Ovary (tissue), 9 donors: ENCODE measurements around the gene SLC22A2. TPM values are rescaled to one million over a fixed set of nuclear protein-coding genes. Genes with fewer than 3 reads are reported as not detected.
"Not testable (repeated sequence)": the region's sequence is repeated elsewhere in the genome, so short reads cannot be mapped to it uniquely, and the experiment has no call there.

ENCODE experiments used
- DNase-seq, 5 donors: peaks; one replicate each; pipeline ENCODE4 v3.0.0-alpha.2; 2019 to 2020
- H3K27ac ChIP-seq, 2 donors: fragments of 200-600 bp; one replicate each; pipeline versions ENCODE4 v1.5.1 to v1.8.0; 2019 to 2022
- H3K27me3 ChIP-seq: fragments of 200-600 bp; one replicate; pipeline ENCODE4 v1.8.0; 2022
- H3K36me3 ChIP-seq: fragments of 200-600 bp; sonication (generic); one replicate; pipeline ENCODE4 v1.5.1; 2019
- H3K4me1 ChIP-seq: one replicate; pipeline ENCODE4 v1.8.1; 2013; ENCODE audit warnings: mild to moderate bottlenecking, moderate library complexity; ENCODE audit not compliant: insufficient read depth
- H3K4me3 ChIP-seq: fragments of 200-600 bp; sonication (generic); one replicate; pipeline ENCODE4 v1.5.1; 2017
- H3K9me3 ChIP-seq, 2 donors: fragments of 200-600 bp in 1 of 2; sonication (generic) in 1 of 2; one replicate each; pipeline versions ENCODE4 v1.5.1 to v1.8.1; 2013 to 2019; ENCODE audit warnings: mild to moderate bottlenecking in 1 of 2, moderate library complexity in 1 of 2
- CTCF ChIP-seq, 3 donors: fragments of 450-650 bp in 2 of 3; fragments of 200-600 bp in 1 of 3; IDR thresholded peaks; one replicate each; pipeline versions ENCODE4 v1.5.1 to v1.8.0; 2016 to 2022; ENCODE audit warnings: antibody characterized with exemption in 3 of 3, mild to moderate bottlenecking in 1 of 3
- EP300 ChIP-seq: sonication (generic); formaldehyde crosslinking; IDR thresholded peaks from one replicate; pipeline ENCODE4 v1.6.1; 2017; ENCODE audit warnings: antibody characterized with exemption
- POLR2A ChIP-seq: fragments of 450-650 bp; IDR thresholded peaks from one replicate; pipeline ENCODE4 v1.6.1; 2017; ENCODE audit warnings: antibody characterized with exemption, mild to moderate bottlenecking, moderate library complexity
- WGBS, 3 donors: extraction: QIAGEN DNeasy Blood & Tissue Kit in 1 of 3; methylation state at CpG; one replicate each; pipeline versions ENCODE4 v1.1.5 to v1.1.7; 2013 to 2017; 5-methylcytosine and 5-hydroxymethylcytosine counted together
- intact Hi-C, 4 donors: fragments of 100-400 bp; cut with DNase I; formaldehyde crosslinking; loops; one replicate each; pipeline versions ENCODE4 v1.11.0 to v1.15.1; 2022 to 2023
- polyA plus RNA-seq, 2 donors: library from polyadenylated mRNA; stranded (reverse); fragments of 200-250 nt in 1 of 2; fragments of 350-450 nt in 1 of 2; fragmentation: Illumina TruSeq in 1 of 2; extraction: RNeasy Lipid Tissue Mini Kit (QIAGEN cat#74804) in 1 of 2; gene quantifications; one replicate each; pipeline ENCODE4 v1.2.3, GENCODE V29; 2013 to 2014
- total RNA-seq, 7 donors: library from RNA; depleted of rRNA in 2 of 7; stranded (reverse); fragments of >200 nt in 2 of 7; fragmentation: NEBNext Ultra II Directional in 3 of 7; extraction: Animal tissue kit (Norgen Biotek cat#: 25700) in 3 of 7; gene quantifications; one replicate each; pipeline versions ENCODE4 v1.1.0 to v1.2.4, GENCODE V29; 2016 to 2023
- donor health status: DM: no; HTN: no; CAD: no; lungs with moderate emphysema.
- donor health status: DM: no; HTN: no; CAD: no.
- donor health status: Bipolar disorder and iron deficiency.
- donor health status: DM: yes; HTN: yes; CAD: no.
- donor health status: DM: no; HTN: no; CAD: no.
- donor health status: DM: yes; HTN: yes; CAD: no.

The SLC22A2 gene
- total and polyA plus RNA-seq, 9 donors, result 0.10 to 0.20 (median 0.16) TPM; not detected in 6

GRCh38 chr6:160238278-160238711, 20.3 kb downstream of the SLC22A2 start:
- intact Hi-C loops, result no loop called here
- no peaks in the 10 kb centered on the region for H3K4me1 ChIP-seq
- no peak for TF ChIP-seq EP300
- no peak for TF ChIP-seq POLR2A
- TF ChIP-seq CTCF (IDR thresholded peaks at IDR 0.05), result no peak
- WGBS, 3 donors, result 58 to 64% (median 59%) methylated on average over 2 of the region's 2 CpGs
- no peaks in the 10 kb centered on the region for H3K27me3 ChIP-seq
- DNase-seq, result no peak
- no peaks in the 10 kb centered on the region for H3K9me3 ChIP-seq
- no peak overlapping the region for H3K4me3 ChIP-seq
- H3K27ac ChIP-seq, result no peak overlapping the region
- no peaks in the 10 kb centered on the region for H3K36me3 ChIP-seq

GRCh38 chr6:160237597-160238275, 20.9 kb downstream of the SLC22A2 start:
- H3K27me3 ChIP-seq, H3K27ac ChIP-seq, H3K4me1 ChIP-seq, DNase-seq, H3K9me3 ChIP-seq, H3K4me3 ChIP-seq, H3K36me3 ChIP-seq, intact Hi-C loops: not testable (repeated sequence)
- 65 to 74% (median 72%) methylated on average over 2 of the region's 2 CpGs for WGBS, 3 donors

- intact Hi-C loops, H3K27me3 ChIP-seq, DNase-seq, H3K9me3 ChIP-seq, H3K27ac ChIP-seq, H3K4me1 ChIP-seq, H3K36me3 ChIP-seq, H3K4me3 ChIP-seq: not testable (repeated sequence)
- WGBS, 3 donors, result 58 to 63% (median 60%) methylated on average over 2 of the region's 2 CpGs
These were observed 22.3 kb downstream of the SLC22A2 start for GRCh38 chr6:160236235-160236872.

GRCh38 chr6:160233950-160234640, 24.5 kb downstream of the SLC22A2 start:
- H3K9me3 ChIP-seq, H3K27ac ChIP-seq, H3K4me1 ChIP-seq, H3K36me3 ChIP-seq, intact Hi-C loops, H3K27me3 ChIP-seq, DNase-seq, H3K4me3 ChIP-seq: not testable (repeated sequence)
- WGBS, 3 donors, result 79 to 86% (median 81%) methylated on average over 12 of the region's 12 CpGs

GRCh38 chr6:160227769-160228161, 30.9 kb downstream of the SLC22A2 start:
- Histone ChIP-seq H3K36me3 (no peaks in the 10 kb centered on the region), H3K27ac (no peak overlapping the region), H3K27me3 (no peaks in the 10 kb centered on the region), H3K9me3 (no peaks in the 10 kb centered on the region), H3K4me1 (no peaks in the 10 kb centered on the region), H3K4me3 (no peak overlapping the region)
- intact Hi-C loops, result no loop called here
- TF ChIP-seq CTCF (IDR thresholded peaks at IDR 0.05), result no peak
- TF ChIP-seq POLR2A, result no peak
- TF ChIP-seq EP300, result no peak
- 33 to 64% (median 50%) methylated on average over 1 of the region's 1 CpG for WGBS, 3 donors
- no peak for DNase-seq
